Esophagus muscularis mucosa (tissue), 4 donors: ENCODE data around the gene TMC1.

Experiments used
- CTCF ChIP-seq, 3 experiments: fragments of 200-600 bp in 2 of 3; fragments of 450-650 bp in 1 of 3; sonication (generic) in 2 of 3; IDR thresholded peaks; one replicate each; pipeline ENCODE4 v1.5.1; 2017 to 2019; ENCODE audit warnings: antibody characterized with exemption in 3 of 3, mild to moderate bottlenecking in 2 of 3, moderate library complexity in 1 of 3
- EP300 ChIP-seq: sonication (generic); formaldehyde crosslinking; IDR thresholded peaks from one replicate; pipeline ENCODE4 v1.6.1; 2017; ENCODE audit warnings: antibody characterized with exemption
- POLR2A ChIP-seq: fragments of 450-650 bp; IDR thresholded peaks from one replicate; pipeline ENCODE4 v1.6.1; 2017; ENCODE audit warnings: antibody characterized with exemption, moderate library complexity, mild to moderate bottlenecking, low read depth
- POLR2AphosphoS5 ChIP-seq, 2 donors: sonication (generic); formaldehyde crosslinking; IDR thresholded peaks; one replicate each; pipeline ENCODE4 v1.6.1; 2017; ENCODE audit warnings: antibody characterized with exemption in 2 of 2

- TF ChIP-seq CTCF (IDR thresholded peaks at IDR 0.05) (no peak), POLR2A (no peak), POLR2AphosphoS5 (IDR thresholded peaks at IDR 0.05) (no peak), EP300 (no peak)
Observed at GRCh38 chr9:72527801-72528195, 6.4 kb downstream of the TMC1 start.
